SKM-1 (cell line): ENCODE results near the gene PIR.

Experiments used
- DNase-seq: peaks from one replicate; lab custom pipeline; 2025; ENCODE audit not compliant: unreplicated experiment; lab: John Stamatoyannopoulos, UW

Gene PIR

DNA sequence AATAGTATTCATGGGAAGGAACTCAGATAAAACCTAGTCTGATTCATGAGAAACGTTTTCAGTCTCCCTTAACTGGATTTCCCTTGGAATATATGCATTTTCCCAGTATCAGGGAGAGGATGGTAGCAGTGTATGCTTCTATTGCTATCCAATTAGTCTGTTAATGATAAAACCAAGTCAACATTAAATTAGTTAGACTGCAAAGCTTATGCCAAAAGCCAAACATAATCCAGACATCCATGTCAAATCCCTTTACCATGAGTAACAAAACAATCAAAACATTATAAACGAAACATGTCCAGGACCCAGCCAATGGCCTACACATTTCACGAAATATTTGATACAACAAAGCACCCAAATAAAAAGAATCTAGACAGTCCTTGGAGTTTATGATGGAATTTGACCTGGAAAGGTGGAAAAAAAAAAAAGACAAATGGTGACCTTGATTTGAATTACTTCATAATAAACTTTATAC, 74.4 kb downstream of the PIR start:
- no peak for DNase-seq

DNA sequence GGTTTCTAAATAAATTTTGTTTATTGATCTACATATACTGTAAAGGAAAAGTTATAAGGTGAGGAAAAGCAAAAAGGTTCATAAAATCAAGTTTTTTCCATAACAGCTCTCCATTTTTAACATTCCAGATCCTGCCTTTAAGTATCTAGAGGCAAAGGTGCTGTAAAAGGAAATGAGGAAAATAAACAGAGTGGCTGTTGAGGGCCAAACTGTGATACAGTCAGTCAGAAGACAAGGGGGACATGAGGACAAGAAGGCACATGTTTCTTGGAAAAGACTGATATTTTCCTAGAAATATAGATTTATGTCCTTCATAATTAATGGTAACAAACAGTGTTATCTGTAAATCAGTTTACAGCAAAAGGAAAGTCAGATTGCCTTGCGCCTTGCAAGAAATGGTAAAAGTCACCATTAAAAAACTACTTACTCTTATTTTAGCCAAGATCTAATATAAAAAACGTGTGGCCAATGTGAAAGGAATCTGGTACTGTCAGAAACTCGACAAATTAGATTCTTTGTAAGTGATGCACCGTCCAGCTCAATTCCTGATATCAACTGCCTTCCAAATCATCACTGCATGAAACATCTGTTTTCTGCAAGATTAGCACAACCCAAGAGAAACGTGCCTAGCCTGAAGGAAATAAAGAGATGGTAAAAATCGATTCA, 75.0 kb downstream of the PIR start:
- DNase-seq = no peak

- DNase-seq = no peak
Observed at GRCh38 chrX:15416133-15416993, 76.8 kb downstream of the PIR start.

GRCh38 chrX:15413101-15413500, 80.0 kb downstream of the PIR start:
- DNase-seq = no peak

- no peak for DNase-seq
Observed at GRCh38 chrX:15410947-15411346, 82.2 kb downstream of the PIR start.

DNA sequence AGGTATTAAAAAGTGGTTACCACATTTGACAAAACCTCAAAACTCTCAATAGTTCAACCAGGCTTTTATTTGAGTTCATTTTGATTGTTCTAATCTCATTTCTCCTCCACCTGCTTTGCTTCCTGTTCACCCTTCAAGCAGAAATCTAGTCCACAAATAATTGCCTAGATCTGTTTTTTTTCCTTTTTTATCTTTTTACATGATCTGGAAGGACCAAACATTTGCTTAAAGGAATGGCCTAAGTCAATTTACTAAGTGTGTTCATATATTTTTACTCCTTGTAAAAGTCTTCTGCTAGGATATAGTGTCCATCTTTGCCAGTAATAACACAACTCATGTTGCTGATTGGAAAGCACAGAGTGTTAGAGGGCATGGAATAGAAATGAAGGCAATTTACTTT, 82.7 kb downstream of the PIR start:
- DNase-seq = no peak

DNA sequence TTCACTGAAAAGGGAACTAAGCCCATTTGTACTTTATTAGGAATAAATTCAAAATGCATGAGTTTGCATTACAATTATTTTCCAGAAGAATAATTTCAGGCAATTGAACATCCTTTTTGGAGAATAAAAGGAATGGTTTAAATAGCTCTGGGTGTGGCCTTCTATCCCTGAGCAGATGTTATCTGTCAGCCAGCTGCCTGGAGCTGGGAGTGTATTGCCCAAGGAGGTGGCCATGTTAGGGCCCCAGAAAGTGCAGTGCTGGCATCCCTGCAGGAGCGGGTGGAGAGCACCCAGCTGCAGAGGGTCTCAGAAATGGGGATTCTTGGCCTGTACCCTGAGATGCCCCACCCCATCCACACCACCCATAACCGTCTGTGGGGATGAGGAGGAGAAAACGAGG, 87.3 kb downstream of the PIR start:
- no peak for DNase-seq

DNA sequence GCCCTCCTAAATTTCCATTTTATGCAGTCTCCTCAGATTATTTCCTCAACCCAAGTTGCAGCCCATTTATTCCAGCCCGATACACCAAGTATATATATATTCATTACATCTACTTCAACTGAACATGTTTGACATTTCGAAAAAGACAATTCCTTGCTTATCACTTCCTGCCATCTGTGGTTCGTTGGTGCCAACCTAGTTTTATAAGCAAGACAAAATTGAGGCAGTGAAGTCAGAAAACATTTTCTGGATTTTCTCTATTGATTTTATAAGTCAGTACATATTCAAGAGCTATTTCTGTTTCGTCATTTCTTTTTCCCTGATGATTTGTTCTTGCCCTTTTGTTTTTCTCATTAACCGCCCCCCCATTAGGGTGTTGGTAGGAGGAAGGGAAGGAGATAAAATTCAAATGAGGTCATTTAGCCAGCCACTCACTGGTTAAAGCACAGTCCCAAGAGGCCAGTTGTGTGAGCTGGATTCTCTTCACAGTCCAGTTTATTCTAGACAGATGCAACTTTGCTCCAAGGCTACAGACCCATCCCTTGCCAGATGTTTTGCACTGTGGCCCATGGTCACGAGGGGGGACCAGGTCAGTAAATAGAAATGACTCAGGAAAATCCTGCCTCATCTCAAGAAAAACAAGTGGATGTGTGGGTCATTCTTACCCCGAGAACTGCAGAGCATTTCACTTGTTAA, 88.6 kb downstream of the PIR start:
- no peak for DNase-seq

DNA sequence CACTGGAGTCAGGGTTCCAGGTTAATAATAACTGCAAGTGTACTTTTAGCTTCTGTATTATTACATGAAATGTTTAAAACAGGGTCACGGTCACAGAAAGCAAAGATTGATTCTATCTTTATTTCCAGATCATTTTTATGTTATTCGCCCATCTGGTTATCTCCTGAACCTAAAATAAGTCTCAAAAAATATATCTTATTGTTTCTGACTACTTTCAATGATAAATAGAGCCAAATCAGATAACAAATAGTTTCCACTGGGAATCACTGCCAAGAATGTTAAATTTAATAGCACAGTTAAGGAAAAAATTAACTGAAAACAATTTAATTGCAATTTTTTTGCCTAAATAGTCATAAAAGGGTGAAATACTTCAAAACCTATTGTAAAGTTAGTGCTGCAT, 91.8 kb downstream of the PIR start:
- no peak for DNase-seq

- DNase-seq = no peak
Observed at GRCh38 chrX:15399962-15400391, 93.2 kb downstream of the PIR start.

DNA sequence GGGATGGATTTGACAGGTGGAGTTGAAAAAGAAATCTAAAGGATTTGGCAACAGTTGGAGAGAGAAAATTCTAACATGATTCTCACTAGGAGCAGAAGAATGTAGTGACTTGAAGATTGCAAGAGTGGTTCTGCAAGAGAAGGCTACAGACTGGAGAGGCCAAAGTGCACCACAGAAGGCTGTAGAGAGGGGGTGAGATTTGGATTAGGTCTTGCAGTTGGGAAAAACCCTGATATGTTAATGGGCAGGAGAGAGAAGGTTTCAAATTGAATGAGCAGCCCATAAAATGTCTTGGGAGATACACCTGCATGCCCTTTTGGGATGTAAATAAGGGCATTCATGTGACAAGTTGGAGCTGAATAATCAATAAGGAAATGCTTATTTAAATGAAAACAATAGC, 94.3 kb downstream of the PIR start:
- DNase-seq = no peak

DNA sequence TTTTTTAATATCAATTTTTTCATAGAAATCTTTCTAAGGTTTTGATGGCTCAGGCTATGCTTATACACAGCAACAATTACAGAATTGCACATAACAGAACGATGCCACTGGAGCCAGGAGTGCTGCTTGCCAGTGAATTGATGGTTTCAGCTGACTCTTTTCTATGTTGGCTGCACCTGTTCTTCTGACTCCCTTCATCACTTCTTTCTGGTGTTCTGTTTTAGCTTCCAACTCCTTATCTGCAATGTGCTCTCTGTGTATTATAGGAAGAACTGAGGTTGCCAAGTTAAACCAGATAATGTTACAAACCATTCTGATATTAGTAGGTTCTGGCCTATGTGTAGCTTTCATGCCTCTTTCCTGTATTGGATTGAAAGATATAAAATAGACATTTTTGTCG, 97.3 kb downstream of the PIR start:
- no peak for DNase-seq

DNA sequence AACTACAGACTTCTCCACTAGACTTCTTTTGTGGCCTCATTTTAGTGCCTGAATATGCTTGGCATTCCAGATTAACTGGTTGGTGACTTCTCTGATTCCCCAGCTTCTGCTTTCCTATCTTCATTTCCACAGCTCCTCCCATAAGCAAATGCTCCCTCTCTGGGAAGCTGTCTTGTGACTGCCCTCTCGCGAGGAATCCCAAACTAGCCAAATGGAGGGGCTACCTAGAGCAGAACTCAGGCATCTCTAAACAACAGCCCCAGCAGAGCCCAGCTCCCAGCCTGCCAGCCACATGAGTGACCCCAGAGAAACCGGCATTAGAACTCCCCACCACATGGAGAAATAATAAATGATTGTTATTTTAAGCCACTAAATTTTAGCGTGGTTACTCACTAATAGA, 101.3 kb downstream of the PIR start:
- DNase-seq = no peak

DNA sequence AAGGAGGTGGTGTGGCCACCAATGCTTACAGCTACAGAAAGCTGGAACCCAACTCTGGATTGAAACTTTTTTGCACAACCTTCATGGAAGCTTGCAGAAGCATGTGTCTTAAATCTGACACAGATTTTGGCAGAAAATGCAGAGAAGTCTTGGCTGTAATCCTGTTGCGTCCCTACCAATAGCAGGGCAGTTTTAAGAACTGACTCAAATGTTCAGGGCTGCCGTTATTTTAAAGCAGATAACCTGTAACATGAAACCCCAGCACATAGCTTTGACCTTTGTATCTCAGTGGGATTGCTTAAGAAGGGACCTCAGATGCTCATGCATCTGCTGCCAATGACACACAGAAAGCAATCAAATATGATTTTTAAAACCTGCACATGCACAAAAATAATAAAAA, 108.8 kb downstream of the PIR start, which contains the start of gene VEGFD:
VEGFD (minus strand) TSS at position 110 of the 400 bp plus-strand sequence. CDS start 467 bp downstream, outside the sequence.
- DNase-seq = no peak

GRCh38 chrX:15382813-15383212, 110.3 kb downstream of the PIR start:
- DNase-seq = no peak

GRCh38 chrX:15376956-15377355, 116.2 kb downstream of the PIR start:
- DNase-seq = no peak

- DNase-seq = no peak
Observed at GRCh38 chrX:15373976-15374375, 119.2 kb downstream of the PIR start.

DNA sequence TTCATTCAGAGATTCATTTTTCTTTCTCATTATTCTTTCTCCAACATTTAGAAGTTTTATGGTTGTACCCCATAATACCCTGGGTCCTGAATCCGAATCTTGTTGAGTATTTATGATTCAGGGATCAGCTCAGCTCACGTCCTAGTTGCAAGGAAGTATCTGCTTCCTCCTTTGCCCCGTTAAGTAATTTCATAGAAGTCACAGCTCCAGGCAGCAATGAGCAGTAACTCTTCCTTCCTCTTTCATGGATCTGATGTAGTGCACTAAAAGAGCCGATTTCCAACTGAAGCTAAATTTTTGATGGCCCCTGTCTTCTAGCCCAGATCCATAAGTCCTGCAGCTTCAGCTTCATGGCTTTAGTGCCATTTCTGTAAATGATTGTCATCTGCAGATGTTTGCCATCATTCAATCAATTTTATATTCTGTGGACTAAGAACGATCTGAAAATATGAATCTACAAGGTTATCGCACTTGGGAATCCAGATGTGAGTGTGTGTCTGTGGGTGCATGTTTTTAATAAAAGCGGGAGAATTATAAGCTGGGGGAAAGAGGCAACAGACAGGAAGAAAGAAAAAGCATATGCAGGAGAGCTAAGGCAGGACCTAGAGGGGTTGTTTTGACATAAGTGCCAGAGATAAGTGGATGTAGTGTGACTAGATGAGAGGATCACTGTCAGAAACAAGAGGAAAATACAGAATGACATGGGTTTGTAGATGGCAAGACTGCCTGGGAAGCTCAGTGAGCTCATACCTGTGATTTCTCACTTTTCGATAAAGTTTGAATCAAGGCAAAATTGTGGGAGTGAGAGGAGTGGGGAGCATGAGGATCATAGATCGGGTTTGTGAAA, 126.4 kb downstream of the PIR start:
- peak; percentile 59 for DNase-seq

GRCh38 chrX:15359701-15360100, 133.4 kb downstream of the PIR start:
- DNase-seq = no peak

GRCh38 chrX:15358533-15358932, 134.6 kb downstream of the PIR start:
- no peak for DNase-seq

GRCh38 chrX:15356444-15356843, 136.7 kb downstream of the PIR start:
- no peak for DNase-seq
